Measurements from ENCODE around the gene AGFG2. TPM values are rescaled to one million over a fixed set of nuclear protein-coding genes. Genes with fewer than 3 reads are reported as not detected.

The AGFG2 gene
- total and polyA plus RNA-seq, 7 donors = 17.5 to 33.0 (median 28.8) TPM

GRCh38 chr7:100585511-100586265, 46.7 kb downstream of the AGFG2 start, which contains the start of gene LRCH4:
Gene LRCH4 (minus strand): TSS chr7:100586129. CDS start chr7:100586100, 29 bp downstream.
- no peak for DNase-seq
- intact Hi-C loops (cut with DNase I) = loop anchor here (1.0 to 10.0 kb wide), 3 partner anchors 19 to 269 kb away; partner anchors contain the start of gene SLC12A9
- Histone ChIP-seq H3K27ac (peak within 1 kb of the TSS; percentile 91 to 96 (median 94)), H3K9me3 (no peaks in the 10 kb centered on the region), H3K4me3 (peak within 1 kb of the TSS; percentile 90 to 99 (median 94)), H3K36me3 (peaks cover 15 to 25% (median 18%) of the 10 kb centered on the region in 4 donors), H3K27me3 (peaks cover 0 to 6% (median 0%) of the 10 kb centered on the region in 3 donors), H3K4me1 (peaks cover 0 to 44% (median 35%) of the 10 kb centered on the region in 4 donors)
- WGBS, 2 donors = 0 to 1% methylated on average over 61 of the region's 61 CpGs
- no peak for TF ChIP-seq CTCF (IDR thresholded peaks at IDR 0.05)
- TF ChIP-seq POLR2AphosphoS5 (IDR thresholded peaks at IDR 0.05) = peak; percentile 98 to 100 (median 100)
- TF ChIP-seq POLR2A (IDR thresholded peaks at IDR 0.05) = peak; percentile 99
- TF ChIP-seq EP300 (IDR thresholded peaks at IDR 0.05) = peak in 2 of 4 donors; percentile 44 to 82

- intact Hi-C loops (cut with DNase I) = loop anchor here (1.0 to 10.0 kb wide), 3 partner anchors 18 to 268 kb away; partner anchors contain the start of gene SLC12A9
- TF ChIP-seq POLR2A (IDR thresholded peaks at IDR 0.05) = peak; percentile 17 to 31
- TF ChIP-seq EP300 (IDR thresholded peaks at IDR 0.05) = no peak
- TF ChIP-seq POLR2AphosphoS5 (IDR thresholded peaks at IDR 0.05) = peak; percentile 47 to 76 (median 62)
- DNase-seq = peak; percentile 100
These were observed 47.4 kb downstream of the AGFG2 start, which contains the start of gene FBXO24 for GRCh38 chr7:100586266-100587025. Gene FBXO24 (plus strand): TSS chr7:100586328. CDS start chr7:100586626, 298 bp downstream.

GRCh38 chr7:100588438-100588837, 49.4 kb downstream of the AGFG2 start:
- H3K4me1 ChIP-seq = peaks cover 0 to 33% (median 26%) of the 10 kb centered on the region in 4 donors

More at GRCh38 chr7:100586266-100587025, 47.4 kb downstream of the AGFG2 start, which contains the start of gene FBXO24:
- peak within 1 kb of the TSS; percentile 90 to 99 (median 94) for H3K4me3 ChIP-seq
- H3K36me3 ChIP-seq = peaks cover 7 to 18% (median 11%) of the 10 kb centered on the region in 4 donors
- H3K4me1 ChIP-seq = peaks cover 0 to 44% (median 35%) of the 10 kb centered on the region in 4 donors
- WGBS, 2 donors = 0% methylated on average over 53 of the region's 53 CpGs
- peaks cover 0 to 11% (median 0%) of the 10 kb centered on the region in 3 donors for H3K27me3 ChIP-seq
- H3K27ac ChIP-seq = peak within 1 kb of the TSS; percentile 91 to 96 (median 94)
- no peaks in the 10 kb centered on the region for H3K9me3 ChIP-seq

GRCh38 chr7:100589341-100589947, 50.4 kb downstream of the AGFG2 start:
- Histone ChIP-seq H3K4me1 (peaks cover 0 to 23% (median 18%) of the 10 kb centered on the region in 4 donors), H3K27ac (peak overlapping the region in 3 of 4 donors; percentile 7 to 39 (median 22)), H3K36me3 (no peaks in the 10 kb centered on the region), H3K4me3 (peak overlapping the region in 2 of 4 donors; percentile 3 to 21), H3K9me3 (no peaks in the 10 kb centered on the region), H3K27me3 (peaks cover 0 to 26% (median 0%) of the 10 kb centered on the region in 3 donors)
- WGBS, 2 donors = 58 to 72% methylated on average over 7 of the region's 7 CpGs
- intact Hi-C loops (cut with DNase I) = loop anchor here (10.0 kb wide), 1 partner anchor 265 kb away; the partner anchor contains the start of gene SLC12A9
- TF ChIP-seq POLR2AphosphoS5 (IDR thresholded peaks at IDR 0.05) (no peak), EP300 (IDR thresholded peaks at IDR 0.05) (no peak), POLR2A (IDR thresholded peaks at IDR 0.05) (no peak), CTCF (IDR thresholded peaks at IDR 0.05) (no peak)
- DNase-seq = peak; percentile 62

More at GRCh38 chr7:100588438-100588837, 49.4 kb downstream of the AGFG2 start:
- H3K27me3 ChIP-seq = peaks cover 0 to 26% (median 0%) of the 10 kb centered on the region in 3 donors
- H3K36me3 ChIP-seq = no peaks in the 10 kb centered on the region
- H3K9me3 ChIP-seq = no peaks in the 10 kb centered on the region
- no peak overlapping the region for H3K27ac ChIP-seq
- TF ChIP-seq CTCF (IDR thresholded peaks at IDR 0.05) (peak in 1 of 4 experiments; percentile 15), POLR2AphosphoS5 (IDR thresholded peaks at IDR 0.05) (no peak), EP300 (IDR thresholded peaks at IDR 0.05) (no peak), POLR2A (IDR thresholded peaks at IDR 0.05) (no peak)
- no peak for DNase-seq
- no peak overlapping the region for H3K4me3 ChIP-seq
- intact Hi-C loops (cut with DNase I) = loop anchor here (10.0 kb wide), 1 partner anchor 266 kb away; the partner anchor contains the start of gene SLC12A9
- WGBS, 2 donors = 81 to 87% methylated on average over 1 of the region's 1 CpG
